Measurements from ENCODE around the gene UBAC2. TPM values are rescaled to one million over a fixed set of nuclear protein-coding genes. Genes with fewer than 3 reads are reported as not detected.

The UBAC2 gene
- total RNA-seq, 1 donor from 2014 or later, result 57.7 TPM

DNA sequence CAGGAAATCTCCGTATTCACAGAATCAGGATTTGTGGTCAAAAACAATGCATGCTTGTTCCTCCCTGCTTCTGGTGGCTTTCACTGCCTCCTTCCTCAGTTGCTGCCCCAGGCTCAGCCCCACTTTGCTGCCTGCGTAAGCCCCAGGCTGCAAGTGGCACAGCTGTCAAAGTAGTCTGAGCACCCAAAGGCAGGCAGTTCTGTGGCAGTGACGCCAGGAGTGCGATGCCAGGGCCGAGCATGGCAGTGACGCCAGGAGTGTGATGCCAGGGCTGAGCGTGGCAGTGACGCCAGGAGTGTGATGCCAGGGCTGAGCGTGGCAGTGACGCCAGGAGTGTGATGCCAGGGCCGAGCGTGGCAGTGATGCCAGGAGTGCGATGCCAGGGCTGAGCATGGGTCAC is 183.8 kb downstream of the UBAC2 start:
- Histone ChIP-seq H3K9me3 (no peaks in the 10 kb centered on the region), H3K27me3 (no peaks in the 10 kb centered on the region), H3K4me3 (no peak overlapping the region), H3K4me1 (peaks cover 7% of the 10 kb centered on the region), H3K27ac (no peak overlapping the region), H3K36me3 (peaks cover 0 to 12% of the 10 kb centered on the region in 2 donors)
- TF ChIP-seq, protein P1, sequence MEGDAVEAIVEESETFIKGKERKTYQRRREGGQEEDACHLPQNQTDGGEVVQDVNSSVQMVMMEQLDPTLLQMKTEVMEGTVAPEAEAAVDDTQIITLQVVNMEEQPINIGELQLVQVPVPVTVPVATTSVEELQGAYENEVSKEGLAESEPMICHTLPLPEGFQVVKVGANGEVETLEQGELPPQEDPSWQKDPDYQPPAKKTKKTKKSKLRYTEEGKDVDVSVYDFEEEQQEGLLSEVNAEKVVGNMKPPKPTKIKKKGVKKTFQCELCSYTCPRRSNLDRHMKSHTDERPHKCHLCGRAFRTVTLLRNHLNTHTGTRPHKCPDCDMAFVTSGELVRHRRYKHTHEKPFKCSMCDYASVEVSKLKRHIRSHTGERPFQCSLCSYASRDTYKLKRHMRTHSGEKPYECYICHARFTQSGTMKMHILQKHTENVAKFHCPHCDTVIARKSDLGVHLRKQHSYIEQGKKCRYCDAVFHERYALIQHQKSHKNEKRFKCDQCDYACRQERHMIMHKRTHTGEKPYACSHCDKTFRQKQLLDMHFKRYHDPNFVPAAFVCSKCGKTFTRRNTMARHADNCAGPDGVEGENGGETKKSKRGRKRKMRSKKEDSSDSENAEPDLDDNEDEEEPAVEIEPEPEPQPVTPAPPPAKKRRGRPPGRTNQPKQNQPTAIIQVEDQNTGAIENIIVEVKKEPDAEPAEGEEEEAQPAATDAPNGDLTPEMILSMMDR (IDR thresholded peaks at IDR 0.05), result no peak
- no peak for TF ChIP-seq POLR2AphosphoS5 (IDR thresholded peaks at IDR 0.05; ENCODE audit: insufficient read depth in 1 of 2, low read depth in 1 of 2)
- TF ChIP-seq POLR2A (IDR thresholded peaks at IDR 0.05), result no peak
- DNase-seq (ENCODE audit: extremely low spot score in 2 of 2), result no peak
- intact Hi-C loops (cut with DNase I), result no loop called here

- H3K27ac ChIP-seq, result no peak overlapping the region
- H3K36me3 ChIP-seq, result peaks cover 0 to 12% of the 10 kb centered on the region in 2 donors
- H3K4me3 ChIP-seq, result no peak overlapping the region
- peaks cover 7% of the 10 kb centered on the region for H3K4me1 ChIP-seq
- intact Hi-C loops (cut with DNase I), result no loop called here
- DNase-seq (ENCODE audit: extremely low spot score in 2 of 2), result peak; percentile 40 to 72
- no peaks in the 10 kb centered on the region for H3K9me3 ChIP-seq
- H3K27me3 ChIP-seq, result no peaks in the 10 kb centered on the region
- no peak for TF ChIP-seq POLR2A (IDR thresholded peaks at IDR 0.05)
- TF ChIP-seq, protein P1 (IDR thresholded peaks at IDR 0.05), result no peak
- TF ChIP-seq POLR2AphosphoS5 (IDR thresholded peaks at IDR 0.05; ENCODE audit: insufficient read depth in 1 of 2, low read depth in 1 of 2), result no peak
Observed at GRCh38 chr13:99385161-99385560, 184.5 kb downstream of the UBAC2 start.

- H3K4me3 ChIP-seq, result no peak overlapping the region
- peak in 1 of 2 donors; percentile 84 for DNase-seq (ENCODE audit: extremely low spot score in 2 of 2)
- intact Hi-C loops (cut with DNase I), result no loop called here
- H3K27ac ChIP-seq, result no peak overlapping the region
- H3K9me3 ChIP-seq, result no peaks in the 10 kb centered on the region
- H3K4me1 ChIP-seq, result peaks cover 7% of the 10 kb centered on the region
- no peaks in the 10 kb centered on the region for H3K27me3 ChIP-seq
- H3K36me3 ChIP-seq, result peaks cover 0 to 12% of the 10 kb centered on the region in 2 donors
- TF ChIP-seq POLR2A (IDR thresholded peaks at IDR 0.05) (no peak), POLR2AphosphoS5 (IDR thresholded peaks at IDR 0.05; ENCODE audit: insufficient read depth in 1 of 2, low read depth in 1 of 2) (no peak)
- TF ChIP-seq, protein P1 (IDR thresholded peaks at IDR 0.05), result no peak
Observed at GRCh38 chr13:99385940-99386339, 185.3 kb downstream of the UBAC2 start.

- DNase-seq (ENCODE audit: extremely low spot score in 2 of 2), result peak in 1 of 2 donors; percentile 77
- H3K27me3 ChIP-seq, result no peaks in the 10 kb centered on the region
- TF ChIP-seq POLR2A (IDR thresholded peaks at IDR 0.05) (no peak), POLR2AphosphoS5 (IDR thresholded peaks at IDR 0.05; ENCODE audit: insufficient read depth in 1 of 2, low read depth in 1 of 2) (no peak)
- TF ChIP-seq, protein P1 (IDR thresholded peaks at IDR 0.05), result no peak
- intact Hi-C loops (cut with DNase I), result no loop called here
- peaks cover 7% of the 10 kb centered on the region for H3K4me1 ChIP-seq
- no peaks in the 10 kb centered on the region for H3K9me3 ChIP-seq
- H3K4me3 ChIP-seq, result no peak overlapping the region
- no peak overlapping the region for H3K27ac ChIP-seq
- H3K36me3 ChIP-seq, result peaks cover 0 to 12% of the 10 kb centered on the region in 2 donors
Observed at GRCh38 chr13:99386495-99386894, 185.8 kb downstream of the UBAC2 start.

DNA sequence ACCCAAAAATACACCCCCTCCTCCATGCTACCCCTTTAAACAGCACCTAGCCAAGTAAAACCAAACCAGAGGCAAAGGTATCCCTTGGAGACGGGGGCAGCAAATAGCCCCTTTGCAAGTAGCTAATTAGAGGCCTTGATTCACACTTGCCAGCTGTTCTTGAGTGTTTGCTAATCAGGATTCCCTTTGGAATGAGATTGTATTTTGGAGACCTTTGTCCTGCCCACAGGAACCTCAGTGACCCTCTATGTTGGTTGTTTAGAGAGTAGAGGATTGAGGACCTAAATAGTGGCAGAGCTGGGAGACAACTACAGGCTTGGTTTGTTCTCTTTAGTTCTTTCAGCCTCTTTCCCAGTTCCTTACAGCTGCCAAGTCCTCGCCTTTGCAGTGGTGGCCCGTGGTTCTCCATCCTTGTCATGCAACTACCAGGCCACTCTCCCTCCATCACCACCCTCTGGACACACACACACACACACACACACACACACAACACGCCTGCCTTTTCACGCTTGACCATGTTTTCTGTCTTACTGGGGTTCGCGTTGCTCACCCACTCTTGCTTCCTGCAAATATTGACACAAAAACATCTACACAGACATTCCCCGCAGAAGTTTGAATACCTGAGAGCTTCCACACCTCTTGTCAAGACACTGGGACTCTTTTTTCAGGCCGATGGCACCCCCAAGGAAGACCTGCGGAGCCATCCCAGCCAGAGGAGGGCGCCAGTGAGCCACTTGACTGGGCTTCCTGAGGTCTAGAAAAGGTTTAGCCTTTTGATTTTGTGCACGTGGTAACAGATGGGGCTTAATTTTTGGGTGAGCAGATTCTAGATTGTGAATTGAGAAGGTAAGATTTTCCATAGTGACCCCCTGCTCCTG is 186.5 kb downstream of the UBAC2 start:
- TF ChIP-seq POLR2A (IDR thresholded peaks at IDR 0.05) (no peak), POLR2AphosphoS5 (IDR thresholded peaks at IDR 0.05; ENCODE audit: insufficient read depth in 1 of 2, low read depth in 1 of 2) (no peak)
- TF ChIP-seq, protein P1 (IDR thresholded peaks at IDR 0.05), result peak in 1 of 3 experiments; percentile 35
- intact Hi-C loops (cut with DNase I), result no loop called here
- Histone ChIP-seq H3K27me3 (no peaks in the 10 kb centered on the region), H3K4me3 (no peak overlapping the region), H3K4me1 (peaks cover 7% of the 10 kb centered on the region), H3K36me3 (peaks cover 0 to 12% of the 10 kb centered on the region in 2 donors), H3K9me3 (no peaks in the 10 kb centered on the region), H3K27ac (no peak overlapping the region)
- DNase-seq (ENCODE audit: extremely low spot score in 2 of 2), result peak; percentile 74 to 79
